Measurements from ENCODE around the gene CINP.
A peak's percentile ranks its signal among the peaks of the same experiment; 100 is the strongest.

CINP gene

DNA sequence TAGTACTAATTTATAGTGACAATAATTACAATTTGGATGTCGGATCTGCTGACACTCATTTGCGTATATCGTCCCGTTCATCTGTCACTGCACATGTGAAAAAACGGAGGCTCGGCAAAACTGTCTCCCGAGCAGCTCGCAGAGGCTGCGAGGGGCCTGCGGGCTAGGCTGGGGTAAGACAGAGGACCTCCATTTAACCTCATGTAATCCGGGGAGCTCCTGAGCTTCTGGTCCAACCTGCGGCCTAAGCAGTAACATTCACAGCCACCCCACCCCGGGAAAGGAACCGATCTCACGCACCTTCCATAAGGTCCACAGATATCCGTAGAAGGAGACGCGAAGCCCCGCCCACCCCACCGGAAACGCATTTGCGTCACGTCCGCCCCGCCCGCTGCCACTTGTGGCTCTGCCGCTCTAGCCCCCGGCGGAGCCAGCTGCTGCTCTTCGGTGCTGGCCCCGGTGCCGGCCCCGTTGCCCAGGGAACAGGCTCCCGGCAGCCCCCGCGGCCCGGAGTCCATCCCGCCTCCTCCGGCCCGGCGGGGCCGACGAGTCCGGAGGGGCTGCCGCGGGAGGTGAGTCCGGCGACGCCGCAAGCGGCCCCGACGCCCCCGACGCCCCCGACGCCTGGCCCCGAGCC is at the start of gene CINP, which contains the start of gene TECPR2:
Gene CINP (minus strand): TSS at position 346 of the 637 bp plus-strand sequence. CDS start 39 bp downstream, at position 307.
Gene TECPR2 (plus strand): TSS at position 397 of the 637 bp plus-strand sequence. CDS start 13,781 bp downstream, outside the sequence.
- peak; percentile 97 for DNase-seq

GRCh38 chr14:102408724-102409123 is 46.0 kb upstream of the CINP start:
- no peak for DNase-seq

- DNase-seq, result no peak
These were observed 44.6 kb upstream of the CINP start for GRCh38 chr14:102407258-102407657.

DNA sequence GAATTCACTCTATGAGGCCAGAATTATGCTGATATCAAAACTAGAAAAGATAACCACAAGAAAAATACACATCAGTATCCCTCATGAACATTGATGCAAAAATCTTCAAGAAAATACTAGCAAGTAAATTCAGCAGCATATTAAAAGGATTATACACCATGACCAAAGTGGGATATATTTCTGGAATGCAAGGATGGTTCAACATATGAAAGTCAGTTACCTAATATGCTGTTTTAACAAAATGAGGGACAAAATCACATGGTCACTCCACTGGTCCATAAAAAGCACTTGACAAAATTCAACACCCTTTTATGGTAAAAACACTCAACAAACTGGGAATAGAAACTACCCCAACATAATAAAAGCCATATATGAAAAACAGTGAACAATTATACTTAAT is 40.3 kb upstream of the CINP start:
- DNase-seq, result no peak

DNA sequence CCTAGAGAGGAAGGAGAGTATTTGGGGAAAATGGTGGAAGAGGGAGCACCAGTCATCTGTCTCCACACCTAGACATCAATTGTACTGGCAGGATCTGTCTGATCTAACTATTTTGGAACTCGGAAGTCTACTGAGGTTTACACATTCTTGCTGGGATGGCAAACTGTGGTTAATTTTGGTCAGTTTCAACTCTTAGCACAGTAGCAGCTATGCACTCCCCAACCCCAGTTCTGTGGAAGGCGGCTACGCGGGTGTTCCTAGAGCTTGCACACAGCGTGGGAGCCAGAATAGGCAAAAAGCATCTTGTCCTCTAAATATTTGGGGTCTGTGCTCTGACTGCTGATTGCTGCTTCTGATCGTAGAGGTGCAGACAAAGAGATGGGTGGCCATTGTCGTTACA is 33.8 kb upstream of the CINP start:
- DNase-seq, result no peak

DNA sequence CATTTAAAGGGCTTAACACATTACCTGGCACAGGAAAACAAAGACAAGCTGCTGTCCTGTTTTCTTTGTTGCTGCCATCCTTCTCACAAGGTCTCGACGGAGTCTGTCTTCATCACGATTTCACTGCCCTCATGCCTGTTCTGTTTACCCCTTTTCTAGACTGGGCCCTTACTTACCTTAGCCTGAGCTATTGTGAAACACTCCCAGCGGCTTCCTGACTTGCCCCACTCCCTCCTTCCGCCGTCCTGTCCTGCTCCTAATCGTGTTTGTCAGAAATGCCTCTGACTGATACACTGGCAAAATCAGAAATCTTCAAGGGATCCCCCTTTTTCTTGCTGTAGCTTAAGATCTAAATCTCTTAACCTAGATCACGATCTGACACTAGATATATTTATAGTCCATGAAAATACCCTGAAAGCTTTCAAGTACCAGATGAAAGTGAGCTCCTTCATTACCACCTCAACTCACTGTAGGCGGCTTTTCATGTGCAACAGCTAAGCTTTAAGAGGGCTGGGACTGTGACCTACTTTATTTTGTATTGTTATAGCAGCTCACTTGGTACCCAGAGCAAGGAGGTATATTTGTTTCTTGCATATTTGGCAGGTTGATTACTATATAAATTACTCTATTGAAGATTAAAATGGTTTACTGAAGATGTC is 32.2 kb upstream of the CINP start:
- no peak for DNase-seq

DNA sequence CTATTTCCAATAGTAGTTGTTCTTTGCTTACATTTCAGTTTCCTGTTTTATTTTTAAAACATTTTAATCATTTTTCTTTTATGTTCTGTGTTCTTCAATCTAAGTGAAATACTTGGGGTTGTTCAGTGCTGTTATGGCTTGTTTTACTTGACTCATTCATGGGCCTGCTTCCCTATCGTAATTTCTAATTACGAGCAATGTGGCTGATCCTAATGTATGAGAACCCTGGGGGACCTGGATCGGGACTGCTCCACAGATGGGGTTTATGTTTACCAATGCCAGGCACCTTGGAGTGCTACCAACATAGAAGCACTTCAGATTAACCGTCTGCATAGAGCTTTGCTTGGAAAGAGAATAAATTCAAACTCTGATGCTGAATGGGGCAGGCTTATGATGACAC is 29.8 kb upstream of the CINP start:
- DNase-seq, result no peak

DNA sequence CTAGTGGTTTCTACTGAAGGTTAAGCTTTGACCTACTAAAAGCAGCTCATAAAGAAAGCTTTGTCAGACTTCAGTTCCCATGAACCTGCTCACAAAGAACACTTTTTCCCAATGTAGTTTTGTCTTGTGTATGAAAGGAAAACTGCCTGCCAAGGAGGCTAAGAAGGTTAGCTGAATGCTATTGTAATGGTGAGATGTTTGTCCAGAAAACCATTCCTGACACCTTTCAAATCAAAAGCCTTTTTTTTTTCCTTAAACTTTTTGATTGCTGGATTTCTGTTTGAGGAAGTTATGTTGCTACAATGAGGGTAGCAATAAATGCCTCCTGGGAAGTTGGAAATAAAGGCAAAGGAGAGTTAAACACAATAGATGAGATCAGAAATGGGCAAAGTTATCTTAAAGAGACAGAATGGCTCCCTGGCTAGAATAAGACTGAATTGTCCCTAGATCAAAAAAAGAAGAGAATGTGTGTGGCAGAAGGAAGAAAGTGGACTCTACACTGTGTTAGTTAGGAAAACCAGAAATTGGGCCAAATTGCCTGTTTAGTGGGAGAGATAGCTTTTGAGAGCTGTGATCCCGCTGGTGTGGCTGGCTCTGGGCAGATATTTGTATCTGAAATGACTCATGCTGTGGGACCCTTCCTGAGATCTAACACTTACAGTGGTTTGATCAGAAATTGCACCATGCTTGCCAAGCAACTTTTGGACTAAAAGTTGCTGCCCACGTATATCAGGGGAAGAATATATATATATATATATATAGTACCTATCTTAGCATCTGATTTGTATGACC is 27.6 kb upstream of the CINP start:
- DNase-seq, result no peak

DNA sequence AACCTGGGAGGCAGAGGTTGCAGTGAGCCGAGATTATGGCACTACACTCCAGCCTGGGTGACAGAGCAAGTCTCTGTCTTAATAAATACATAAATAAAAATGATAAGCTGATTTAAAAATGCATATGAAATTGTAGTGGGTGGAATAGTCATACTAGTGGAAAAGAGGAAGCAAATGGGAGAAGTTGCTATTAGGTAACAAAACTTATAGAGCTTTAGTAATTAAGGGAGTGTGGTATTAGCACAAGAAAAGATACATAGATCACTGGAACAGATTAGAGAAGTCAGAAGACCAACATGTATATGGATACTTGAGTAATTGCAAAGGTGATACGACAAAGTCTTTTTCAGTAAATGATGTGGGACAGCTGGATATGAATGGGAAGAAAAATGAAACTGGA is 26.6 kb upstream of the CINP start:
- DNase-seq, result no peak

- no peak for DNase-seq
These were observed 24.4 kb upstream of the CINP start for GRCh38 chr14:102387086-102387485.

DNA sequence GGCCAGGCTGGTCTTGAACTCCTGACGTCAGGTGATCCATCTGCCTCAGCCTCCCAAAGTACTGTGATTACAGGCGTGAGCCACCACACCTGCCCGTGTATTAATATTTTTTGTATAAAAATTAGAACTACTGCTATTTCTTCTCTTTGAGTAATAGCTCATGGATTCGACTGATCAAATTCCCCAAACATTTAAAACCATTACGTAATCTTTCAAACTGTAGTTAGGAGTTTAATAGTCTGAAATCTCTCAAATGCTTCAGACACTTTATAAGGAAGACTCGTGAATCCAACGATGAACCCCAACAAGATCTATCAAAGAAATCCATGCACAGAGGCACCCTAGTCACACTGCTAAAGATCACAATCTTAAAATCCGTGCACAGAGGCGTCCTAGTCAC is 16.1 kb upstream of the CINP start:
- DNase-seq, result no peak

DNA sequence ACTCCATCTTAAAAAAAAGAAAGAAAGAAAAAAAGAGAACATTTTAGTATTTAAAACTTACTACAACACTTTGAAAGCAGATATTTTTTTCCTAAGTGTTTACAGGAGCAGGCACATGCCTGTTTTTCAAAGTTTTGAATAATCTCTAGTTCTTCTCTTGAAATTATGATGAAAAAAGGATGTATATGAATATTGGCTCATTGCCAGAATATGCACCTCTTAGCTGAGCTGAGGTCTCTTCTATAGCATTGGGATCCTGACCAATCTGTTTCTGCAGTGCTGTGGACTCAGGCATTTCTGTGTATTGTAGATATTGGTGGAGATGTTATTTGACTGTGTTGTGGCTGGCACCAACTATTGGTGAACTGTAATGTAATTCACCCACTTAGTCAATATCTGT is 15.0 kb upstream of the CINP start:
- DNase-seq, result no peak

GRCh38 chr14:102375119-102375518 is 12.4 kb upstream of the CINP start:
- DNase-seq, result no peak

DNA sequence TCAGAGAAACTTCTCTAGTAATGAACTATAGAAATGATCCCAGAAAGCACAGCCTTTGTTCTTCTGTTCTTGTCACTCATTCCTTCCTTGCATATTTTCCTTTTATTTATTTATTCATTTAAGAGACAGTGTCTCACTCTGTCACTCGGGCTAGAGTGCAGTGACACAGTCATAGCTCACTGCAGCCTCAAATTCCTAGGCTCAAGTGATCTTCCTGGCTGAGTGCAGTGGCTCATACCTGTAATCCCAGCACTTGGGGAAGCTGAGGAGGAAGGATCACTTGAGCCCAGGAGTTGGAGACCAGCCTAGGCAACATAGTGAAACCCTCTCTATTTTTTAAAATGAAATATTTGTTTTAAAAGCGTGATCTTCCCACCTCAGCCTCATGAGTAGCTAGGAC is 11.6 kb upstream of the CINP start:
- no peak for DNase-seq

DNA sequence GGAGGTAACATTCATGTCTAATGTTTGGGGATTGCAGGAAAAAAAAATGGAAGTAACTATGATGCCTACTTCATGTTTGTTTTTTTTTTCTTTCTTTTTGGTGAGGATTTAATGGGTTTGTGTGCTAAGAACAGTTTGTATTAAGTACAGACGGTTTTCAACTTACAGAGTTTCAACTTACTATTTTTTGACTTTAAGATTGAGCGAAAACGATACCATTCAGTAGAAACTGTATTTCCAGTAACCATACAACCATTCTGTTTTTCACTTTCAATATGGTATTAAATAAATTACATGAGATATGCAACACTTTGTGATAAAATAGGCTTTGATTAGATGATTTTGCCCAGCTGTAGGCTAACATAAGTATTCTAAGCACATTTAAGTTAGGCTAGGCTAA is 10.4 kb upstream of the CINP start:
- no peak for DNase-seq

DNA sequence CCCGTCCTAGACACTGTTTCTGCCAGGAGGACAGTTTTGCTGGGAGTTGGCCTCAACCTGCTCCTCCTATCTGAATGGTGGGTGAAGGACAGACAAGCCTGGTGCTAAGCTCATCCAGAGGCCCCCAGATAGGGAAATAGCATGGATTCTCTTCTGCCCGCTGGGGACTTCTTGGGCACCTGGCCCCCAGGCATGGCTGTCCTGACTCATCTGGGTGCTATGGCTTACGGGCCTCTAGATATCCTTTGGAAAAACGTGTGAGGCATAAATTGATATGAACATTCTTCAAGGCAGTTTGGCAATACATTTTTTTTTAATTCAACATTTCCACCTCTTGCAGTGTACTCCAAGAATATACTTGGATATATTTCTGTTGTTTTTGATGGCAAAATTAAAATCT is 8.7 kb upstream of the CINP start:
- no peak for DNase-seq

- DNase-seq, result no peak
These were observed 7.7 kb upstream of the CINP start for GRCh38 chr14:102370305-102370809.

DNA sequence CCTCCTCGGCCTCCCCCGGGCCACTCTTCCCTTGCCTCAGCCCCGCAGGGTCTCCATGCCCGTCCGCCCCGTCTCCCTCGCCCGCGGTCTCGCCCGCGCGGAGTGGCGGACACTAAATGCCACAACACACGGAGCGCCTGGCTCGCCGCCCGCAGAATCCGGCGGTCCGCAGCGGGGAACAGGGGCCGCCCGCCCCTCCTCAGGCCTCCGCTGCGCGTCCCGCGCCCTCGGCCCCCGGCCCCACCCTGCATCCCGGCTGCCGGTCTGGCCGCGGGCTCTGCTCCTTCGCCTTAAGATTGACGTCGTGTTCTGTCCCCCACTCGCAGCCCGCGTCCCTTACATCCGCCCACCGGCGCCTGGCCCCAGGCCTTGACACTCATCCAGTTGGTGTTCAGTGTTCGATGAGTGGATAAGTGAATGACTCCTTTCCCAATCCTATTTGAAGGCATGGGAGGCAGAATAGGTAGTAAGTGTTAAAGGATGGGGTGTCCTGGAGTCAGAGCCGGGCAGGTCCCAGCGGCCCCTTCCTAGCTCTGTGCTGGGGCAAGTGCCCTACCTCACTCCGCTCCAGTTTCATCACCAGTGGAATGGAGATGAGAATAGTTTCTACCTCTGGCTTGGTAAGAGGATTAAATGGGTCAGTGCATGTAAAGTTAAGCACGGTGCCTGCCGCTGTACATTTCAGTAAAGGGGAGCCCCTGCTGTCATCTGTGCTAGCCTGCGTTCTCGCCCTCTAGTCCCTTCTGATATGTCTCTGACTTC is 673 bp upstream of the CINP start:
- no peak for DNase-seq

GRCh38 chr14:102362084-102362483 is 606 bp downstream of the CINP start:
- DNase-seq, result peak; percentile 34

- no peak for DNase-seq
These were observed 2.3 kb downstream of the CINP start for GRCh38 chr14:102360388-102360787.

GRCh38 chr14:102359341-102359740 is 3.3 kb downstream of the CINP start:
- DNase-seq, result no peak

- no peak for DNase-seq
These were observed 6.4 kb downstream of the CINP start for GRCh38 chr14:102356280-102356679.

GRCh38 chr14:102353126-102353619 is 9.5 kb downstream of the CINP start:
- no peak for DNase-seq

Measured in activated T-cell treated with anti-CD3 and anti-CD28 coated beads for 4 hours (primary cell).